ENCODE measurements around the gene TUBD1. TPM values are rescaled to one million over a fixed set of nuclear protein-coding genes. Genes with fewer than 3 reads are reported as not detected.
A peak's percentile ranks its signal among the peaks of the same experiment; 100 is the strongest.

TUBD1 gene
- total and polyA plus RNA-seq, 2 of the 13 experiments (the other 11 are each of a cell fraction or from before 2014, with no cell fraction given), result 18.2 to 25.9 TPM

DNA sequence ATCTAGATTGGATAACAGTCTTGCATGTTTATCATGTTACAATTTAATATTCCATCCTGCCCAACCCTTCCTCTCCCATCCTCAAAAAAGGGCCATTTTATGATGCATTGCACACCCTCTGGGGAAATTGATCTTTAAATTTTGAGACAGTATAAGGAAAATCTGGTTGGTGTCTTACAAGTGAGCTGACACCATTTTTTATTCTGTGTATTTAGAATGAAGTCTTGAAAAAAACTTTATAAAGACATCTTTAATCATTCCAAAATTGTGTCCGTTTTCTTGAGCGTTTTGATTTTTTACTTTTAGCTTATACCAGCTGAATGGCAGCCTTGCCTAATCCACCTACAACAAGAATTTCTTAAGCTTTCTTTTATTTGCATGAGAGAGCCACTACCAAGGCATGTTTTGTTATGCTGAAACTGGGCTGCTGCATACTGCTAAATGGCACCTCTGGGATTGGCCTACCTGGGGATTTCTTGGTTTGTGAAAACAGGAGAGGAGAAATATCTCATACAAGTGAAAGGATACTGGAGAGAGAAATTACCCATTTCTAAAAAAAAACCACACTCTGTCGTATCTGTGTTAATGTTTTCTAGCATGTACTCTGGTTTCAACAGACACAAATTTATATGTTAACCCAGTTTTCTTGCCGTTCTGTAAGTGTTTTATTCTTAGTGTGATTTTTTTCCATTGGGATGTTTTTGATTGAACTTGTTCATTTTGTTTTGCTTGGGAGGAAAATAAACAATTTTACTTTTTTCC, 52.2 kb downstream of the TUBD1 start (continued):
- no peak for TF ChIP-seq FOXM1 (CRISPR knock-in tag; IDR thresholded peaks at IDR 0.05)
- TF ChIP-seq ZNF777 (CRISPR knock-in tag; IDR thresholded peaks at IDR 0.05), result 0 out of 2 replicates have a peak, but pooled peaks have one; percentile 2
- peak; percentile 46; the same call in 1 of the 2 replicates for TF ChIP-seq ZFP82 (CRISPR knock-in tag; IDR thresholded peaks at IDR 0.05; ENCODE audit: borderline replicate concordance)
- TF ChIP-seq, protein P1, sequence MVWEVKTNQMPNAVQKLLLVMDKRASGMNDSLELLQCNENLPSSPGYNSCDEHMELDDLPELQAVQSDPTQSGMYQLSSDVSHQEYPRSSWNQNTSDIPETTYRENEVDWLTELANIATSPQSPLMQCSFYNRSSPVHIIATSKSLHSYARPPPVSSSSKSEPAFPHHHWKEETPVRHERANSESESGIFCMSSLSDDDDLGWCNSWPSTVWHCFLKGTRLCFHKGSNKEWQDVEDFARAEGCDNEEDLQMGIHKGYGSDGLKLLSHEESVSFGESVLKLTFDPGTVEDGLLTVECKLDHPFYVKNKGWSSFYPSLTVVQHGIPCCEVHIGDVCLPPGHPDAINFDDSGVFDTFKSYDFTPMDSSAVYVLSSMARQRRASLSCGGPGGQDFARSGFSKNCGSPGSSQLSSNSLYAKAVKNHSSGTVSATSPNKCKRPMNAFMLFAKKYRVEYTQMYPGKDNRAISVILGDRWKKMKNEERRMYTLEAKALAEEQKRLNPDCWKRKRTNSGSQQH (CRISPR knock-in tag; IDR thresholded peaks at IDR 0.05; ENCODE audit: low read depth), result no peak
- 0 out of 2 replicates have a peak, but pooled peaks have one; percentile 31 for TF ChIP-seq ZNF33A (CRISPR knock-in tag; IDR thresholded peaks at IDR 0.05; ENCODE audit: borderline replicate concordance)
- TF ChIP-seq SNAPC2 (CRISPR knock-in tag; IDR thresholded peaks at IDR 0.05), result no peak
- TF ChIP-seq, protein P2, sequence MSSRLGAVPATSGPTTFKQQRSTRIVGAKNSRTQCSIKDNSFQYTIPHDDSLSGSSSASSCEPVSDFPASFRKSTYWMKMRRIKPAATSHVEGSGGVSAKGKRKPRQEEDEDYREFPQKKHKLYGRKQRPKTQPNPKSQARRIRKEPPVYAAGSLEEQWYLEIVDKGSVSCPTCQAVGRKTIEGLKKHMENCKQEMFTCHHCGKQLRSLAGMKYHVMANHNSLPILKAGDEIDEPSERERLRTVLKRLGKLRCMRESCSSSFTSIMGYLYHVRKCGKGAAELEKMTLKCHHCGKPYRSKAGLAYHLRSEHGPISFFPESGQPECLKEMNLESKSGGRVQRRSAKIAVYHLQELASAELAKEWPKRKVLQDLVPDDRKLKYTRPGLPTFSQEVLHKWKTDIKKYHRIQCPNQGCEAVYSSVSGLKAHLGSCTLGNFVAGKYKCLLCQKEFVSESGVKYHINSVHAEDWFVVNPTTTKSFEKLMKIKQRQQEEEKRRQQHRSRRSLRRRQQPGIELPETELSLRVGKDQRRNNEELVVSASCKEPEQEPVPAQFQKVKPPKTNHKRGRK (CRISPR knock-in tag; IDR thresholded peaks at IDR 0.05), result no peak
- TF ChIP-seq ZFP36L2 (CRISPR knock-in tag; IDR thresholded peaks at IDR 0.05), result 0 out of 2 replicates have a peak, but pooled peaks have one; percentile 23
- TF ChIP-seq RBM39 (IDR thresholded peaks at IDR 0.05; ENCODE audit: low read depth, low read length, poor library complexity, severe bottlenecking), result peak; percentile 6
- TF ChIP-seq ZNF335 (CRISPR knock-in tag; IDR thresholded peaks at IDR 0.05), result no peak
- TF ChIP-seq SIN3A (IDR thresholded peaks at IDR 0.05; ENCODE audit: borderline replicate concordance, low read depth, low read length), result 0 out of 2 replicates have a peak, but pooled peaks have one; percentile 10
- TF ChIP-seq GATAD2A (CRISPR knock-in tag; IDR thresholded peaks at IDR 0.05), result no peak
- 0 out of 2 replicates have a peak, but pooled peaks have one; percentile 51 for TF ChIP-seq ZNF670 (CRISPR knock-in tag; IDR thresholded peaks at IDR 0.05; ENCODE audit: borderline replicate concordance)
- TF ChIP-seq, protein P3, sequence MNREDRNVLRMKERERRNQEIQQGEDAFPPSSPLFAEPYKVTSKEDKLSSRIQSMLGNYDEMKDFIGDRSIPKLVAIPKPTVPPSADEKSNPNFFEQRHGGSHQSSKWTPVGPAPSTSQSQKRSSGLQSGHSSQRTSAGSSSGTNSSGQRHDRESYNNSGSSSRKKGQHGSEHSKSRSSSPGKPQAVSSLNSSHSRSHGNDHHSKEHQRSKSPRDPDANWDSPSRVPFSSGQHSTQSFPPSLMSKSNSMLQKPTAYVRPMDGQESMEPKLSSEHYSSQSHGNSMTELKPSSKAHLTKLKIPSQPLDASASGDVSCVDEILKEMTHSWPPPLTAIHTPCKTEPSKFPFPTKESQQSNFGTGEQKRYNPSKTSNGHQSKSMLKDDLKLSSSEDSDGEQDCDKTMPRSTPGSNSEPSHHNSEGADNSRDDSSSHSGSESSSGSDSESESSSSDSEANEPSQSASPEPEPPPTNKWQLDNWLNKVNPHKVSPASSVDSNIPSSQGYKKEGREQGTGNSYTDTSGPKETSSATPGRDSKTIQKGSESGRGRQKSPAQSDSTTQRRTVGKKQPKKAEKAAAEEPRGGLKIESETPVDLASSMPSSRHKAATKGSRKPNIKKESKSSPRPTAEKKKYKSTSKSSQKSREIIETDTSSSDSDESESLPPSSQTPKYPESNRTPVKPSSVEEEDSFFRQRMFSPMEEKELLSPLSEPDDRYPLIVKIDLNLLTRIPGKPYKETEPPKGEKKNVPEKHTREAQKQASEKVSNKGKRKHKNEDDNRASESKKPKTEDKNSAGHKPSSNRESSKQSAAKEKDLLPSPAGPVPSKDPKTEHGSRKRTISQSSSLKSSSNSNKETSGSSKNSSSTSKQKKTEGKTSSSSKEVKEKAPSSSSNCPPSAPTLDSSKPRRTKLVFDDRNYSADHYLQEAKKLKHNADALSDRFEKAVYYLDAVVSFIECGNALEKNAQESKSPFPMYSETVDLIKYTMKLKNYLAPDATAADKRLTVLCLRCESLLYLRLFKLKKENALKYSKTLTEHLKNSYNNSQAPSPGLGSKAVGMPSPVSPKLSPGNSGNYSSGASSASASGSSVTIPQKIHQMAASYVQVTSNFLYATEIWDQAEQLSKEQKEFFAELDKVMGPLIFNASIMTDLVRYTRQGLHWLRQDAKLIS (CRISPR knock-in tag; IDR thresholded peaks at IDR 0.05), result peak; percentile 21
- TF ChIP-seq ZMYM4 (CRISPR knock-in tag; IDR thresholded peaks at IDR 0.05), result no peak
- TF ChIP-seq, protein P4, sequence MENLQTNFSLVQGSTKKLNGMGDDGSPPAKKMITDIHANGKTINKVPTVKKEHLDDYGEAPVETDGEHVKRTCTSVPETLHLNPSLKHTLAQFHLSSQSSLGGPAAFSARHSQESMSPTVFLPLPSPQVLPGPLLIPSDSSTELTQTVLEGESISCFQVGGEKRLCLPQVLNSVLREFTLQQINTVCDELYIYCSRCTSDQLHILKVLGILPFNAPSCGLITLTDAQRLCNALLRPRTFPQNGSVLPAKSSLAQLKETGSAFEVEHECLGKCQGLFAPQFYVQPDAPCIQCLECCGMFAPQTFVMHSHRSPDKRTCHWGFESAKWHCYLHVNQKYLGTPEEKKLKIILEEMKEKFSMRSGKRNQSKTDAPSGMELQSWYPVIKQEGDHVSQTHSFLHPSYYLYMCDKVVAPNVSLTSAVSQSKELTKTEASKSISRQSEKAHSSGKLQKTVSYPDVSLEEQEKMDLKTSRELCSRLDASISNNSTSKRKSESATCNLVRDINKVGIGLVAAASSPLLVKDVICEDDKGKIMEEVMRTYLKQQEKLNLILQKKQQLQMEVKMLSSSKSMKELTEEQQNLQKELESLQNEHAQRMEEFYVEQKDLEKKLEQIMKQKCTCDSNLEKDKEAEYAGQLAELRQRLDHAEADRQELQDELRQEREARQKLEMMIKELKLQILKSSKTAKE (CRISPR knock-in tag; IDR thresholded peaks at IDR 0.05; ENCODE audit: borderline replicate concordance), result no peak
- TF ChIP-seq MXD4 (CRISPR knock-in tag; IDR thresholded peaks at IDR 0.05), result no peak
- TF ChIP-seq ZNF12 (CRISPR knock-in tag; IDR thresholded peaks at IDR 0.05), result 0 out of 2 replicates have a peak, but pooled peaks have one; percentile 1
